ENCODE measurements around the gene FSD1. TPM values are rescaled to one million over a fixed set of nuclear protein-coding genes. Genes with fewer than 3 reads are reported as not detected.

FSD1 gene
- total and polyA plus RNA-seq, 9 of the 15 experiments (the other 6 are each of a cell fraction or from before 2014, with no cell fraction given) = 0.11 to 1.9 (median 0.94) TPM; not detected in 1

DNA sequence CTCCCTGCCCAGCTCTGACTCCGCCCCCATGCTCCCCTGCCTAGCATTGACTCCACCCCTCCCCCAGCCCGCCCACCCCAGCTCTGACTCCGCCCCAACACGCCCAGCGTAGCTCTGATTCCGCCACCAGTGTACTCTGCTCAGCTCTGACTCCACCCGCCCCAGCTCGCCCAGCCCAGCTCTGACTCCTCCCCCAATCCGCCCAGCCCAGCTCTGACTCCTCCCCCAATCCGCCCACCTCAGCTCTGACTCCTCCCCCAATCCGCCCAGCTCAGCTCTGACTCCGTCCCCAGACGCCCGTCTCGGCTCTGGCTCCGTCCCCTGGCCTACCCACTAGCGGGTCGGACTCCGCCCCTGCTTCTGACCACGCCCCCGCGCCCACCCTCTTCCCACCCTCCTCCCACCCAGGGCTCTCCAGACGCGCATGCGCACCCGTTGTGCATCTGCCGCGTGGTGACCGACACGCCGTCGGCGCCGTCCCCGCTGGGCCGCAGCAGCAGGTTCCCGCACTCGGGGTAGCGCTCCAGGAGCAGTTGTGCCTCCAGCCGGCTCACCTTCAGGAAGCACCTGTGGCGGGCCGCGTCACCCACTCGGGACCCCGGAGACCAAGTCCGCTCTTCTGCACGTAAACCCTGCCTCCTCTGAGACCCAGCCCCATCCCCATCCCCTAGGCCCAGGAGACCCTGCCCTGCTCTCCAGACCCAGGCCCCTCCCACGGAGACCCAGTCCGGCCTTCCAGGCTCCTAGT lies 24.0 kb downstream of the FSD1 start (continued):
- TF ChIP-seq, protein P1, sequence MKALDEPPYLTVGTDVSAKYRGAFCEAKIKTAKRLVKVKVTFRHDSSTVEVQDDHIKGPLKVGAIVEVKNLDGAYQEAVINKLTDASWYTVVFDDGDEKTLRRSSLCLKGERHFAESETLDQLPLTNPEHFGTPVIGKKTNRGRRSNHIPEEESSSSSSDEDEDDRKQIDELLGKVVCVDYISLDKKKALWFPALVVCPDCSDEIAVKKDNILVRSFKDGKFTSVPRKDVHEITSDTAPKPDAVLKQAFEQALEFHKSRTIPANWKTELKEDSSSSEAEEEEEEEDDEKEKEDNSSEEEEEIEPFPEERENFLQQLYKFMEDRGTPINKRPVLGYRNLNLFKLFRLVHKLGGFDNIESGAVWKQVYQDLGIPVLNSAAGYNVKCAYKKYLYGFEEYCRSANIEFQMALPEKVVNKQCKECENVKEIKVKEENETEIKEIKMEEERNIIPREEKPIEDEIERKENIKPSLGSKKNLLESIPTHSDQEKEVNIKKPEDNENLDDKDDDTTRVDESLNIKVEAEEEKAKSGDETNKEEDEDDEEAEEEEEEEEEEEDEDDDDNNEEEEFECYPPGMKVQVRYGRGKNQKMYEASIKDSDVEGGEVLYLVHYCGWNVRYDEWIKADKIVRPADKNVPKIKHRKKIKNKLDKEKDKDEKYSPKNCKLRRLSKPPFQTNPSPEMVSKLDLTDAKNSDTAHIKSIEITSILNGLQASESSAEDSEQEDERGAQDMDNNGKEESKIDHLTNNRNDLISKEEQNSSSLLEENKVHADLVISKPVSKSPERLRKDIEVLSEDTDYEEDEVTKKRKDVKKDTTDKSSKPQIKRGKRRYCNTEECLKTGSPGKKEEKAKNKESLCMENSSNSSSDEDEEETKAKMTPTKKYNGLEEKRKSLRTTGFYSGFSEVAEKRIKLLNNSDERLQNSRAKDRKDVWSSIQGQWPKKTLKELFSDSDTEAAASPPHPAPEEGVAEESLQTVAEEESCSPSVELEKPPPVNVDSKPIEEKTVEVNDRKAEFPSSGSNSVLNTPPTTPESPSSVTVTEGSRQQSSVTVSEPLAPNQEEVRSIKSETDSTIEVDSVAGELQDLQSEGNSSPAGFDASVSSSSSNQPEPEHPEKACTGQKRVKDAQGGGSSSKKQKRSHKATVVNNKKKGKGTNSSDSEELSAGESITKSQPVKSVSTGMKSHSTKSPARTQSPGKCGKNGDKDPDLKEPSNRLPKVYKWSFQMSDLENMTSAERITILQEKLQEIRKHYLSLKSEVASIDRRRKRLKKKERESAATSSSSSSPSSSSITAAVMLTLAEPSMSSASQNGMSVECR (CRISPR knock-in tag; IDR thresholded peaks at IDR 0.05) = no peak; the same call in 1 of the 2 replicates
- TF ChIP-seq, protein P2, sequence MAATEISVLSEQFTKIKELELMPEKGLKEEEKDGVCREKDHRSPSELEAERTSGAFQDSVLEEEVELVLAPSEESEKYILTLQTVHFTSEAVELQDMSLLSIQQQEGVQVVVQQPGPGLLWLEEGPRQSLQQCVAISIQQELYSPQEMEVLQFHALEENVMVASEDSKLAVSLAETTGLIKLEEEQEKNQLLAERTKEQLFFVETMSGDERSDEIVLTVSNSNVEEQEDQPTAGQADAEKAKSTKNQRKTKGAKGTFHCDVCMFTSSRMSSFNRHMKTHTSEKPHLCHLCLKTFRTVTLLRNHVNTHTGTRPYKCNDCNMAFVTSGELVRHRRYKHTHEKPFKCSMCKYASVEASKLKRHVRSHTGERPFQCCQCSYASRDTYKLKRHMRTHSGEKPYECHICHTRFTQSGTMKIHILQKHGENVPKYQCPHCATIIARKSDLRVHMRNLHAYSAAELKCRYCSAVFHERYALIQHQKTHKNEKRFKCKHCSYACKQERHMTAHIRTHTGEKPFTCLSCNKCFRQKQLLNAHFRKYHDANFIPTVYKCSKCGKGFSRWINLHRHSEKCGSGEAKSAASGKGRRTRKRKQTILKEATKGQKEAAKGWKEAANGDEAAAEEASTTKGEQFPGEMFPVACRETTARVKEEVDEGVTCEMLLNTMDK (IDR thresholded peaks at IDR 0.05; ENCODE audit: borderline replicate concordance, insufficient read depth, low read depth, low read length, poor library complexity, severe bottlenecking) = peak; percentile 22
- TF ChIP-seq, protein P3, sequence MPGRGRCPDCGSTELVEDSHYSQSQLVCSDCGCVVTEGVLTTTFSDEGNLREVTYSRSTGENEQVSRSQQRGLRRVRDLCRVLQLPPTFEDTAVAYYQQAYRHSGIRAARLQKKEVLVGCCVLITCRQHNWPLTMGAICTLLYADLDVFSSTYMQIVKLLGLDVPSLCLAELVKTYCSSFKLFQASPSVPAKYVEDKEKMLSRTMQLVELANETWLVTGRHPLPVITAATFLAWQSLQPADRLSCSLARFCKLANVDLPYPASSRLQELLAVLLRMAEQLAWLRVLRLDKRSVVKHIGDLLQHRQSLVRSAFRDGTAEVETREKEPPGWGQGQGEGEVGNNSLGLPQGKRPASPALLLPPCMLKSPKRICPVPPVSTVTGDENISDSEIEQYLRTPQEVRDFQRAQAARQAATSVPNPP (IDR thresholded peaks at IDR 0.05; ENCODE audit: borderline replicate concordance, insufficient read depth, insufficient read length) = no peak
- TF ChIP-seq, protein P4, sequence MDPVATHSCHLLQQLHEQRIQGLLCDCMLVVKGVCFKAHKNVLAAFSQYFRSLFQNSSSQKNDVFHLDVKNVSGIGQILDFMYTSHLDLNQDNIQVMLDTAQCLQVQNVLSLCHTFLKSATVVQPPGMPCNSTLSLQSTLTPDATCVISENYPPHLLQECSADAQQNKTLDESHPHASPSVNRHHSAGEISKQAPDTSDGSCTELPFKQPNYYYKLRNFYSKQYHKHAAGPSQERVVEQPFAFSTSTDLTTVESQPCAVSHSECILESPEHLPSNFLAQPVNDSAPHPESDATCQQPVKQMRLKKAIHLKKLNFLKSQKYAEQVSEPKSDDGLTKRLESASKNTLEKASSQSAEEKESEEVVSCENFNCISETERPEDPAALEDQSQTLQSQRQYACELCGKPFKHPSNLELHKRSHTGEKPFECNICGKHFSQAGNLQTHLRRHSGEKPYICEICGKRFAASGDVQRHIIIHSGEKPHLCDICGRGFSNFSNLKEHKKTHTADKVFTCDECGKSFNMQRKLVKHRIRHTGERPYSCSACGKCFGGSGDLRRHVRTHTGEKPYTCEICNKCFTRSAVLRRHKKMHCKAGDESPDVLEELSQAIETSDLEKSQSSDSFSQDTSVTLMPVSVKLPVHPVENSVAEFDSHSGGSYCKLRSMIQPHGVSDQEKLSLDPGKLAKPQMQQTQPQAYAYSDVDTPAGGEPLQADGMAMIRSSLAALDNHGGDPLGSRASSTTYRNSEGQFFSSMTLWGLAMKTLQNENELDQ (CRISPR knock-in tag; IDR thresholded peaks at IDR 0.05; ENCODE audit: borderline replicate concordance) = no peak
- peak; percentile 85 for TF ChIP-seq SAP30 (IDR thresholded peaks at IDR 0.05; ENCODE audit: borderline replicate concordance, insufficient read depth, low read depth, low read length, poor library complexity, severe bottlenecking)
- TF ChIP-seq MCM2 (IDR thresholded peaks at IDR 0.05; ENCODE audit: low read depth) = no peak
- no peak for TF ChIP-seq BCOR (IDR thresholded peaks at IDR 0.05)
- TF ChIP-seq THRAP3 (IDR thresholded peaks at IDR 0.05; ENCODE audit: borderline replicate concordance) = no peak
- 0 out of 2 replicates have a peak, but pooled peaks have one; percentile 36 for TF ChIP-seq TAF7 (tag; IDR thresholded peaks at IDR 0.05)
- peak; percentile 77; the same call in 1 of the 2 replicates for TF ChIP-seq NCOA1 (IDR thresholded peaks at IDR 0.05; ENCODE audit: low read depth)
- TF ChIP-seq EGR1 (conservative IDR thresholded peaks at IDR 0.05) = peak; percentile 87
- TF ChIP-seq, protein P5, sequence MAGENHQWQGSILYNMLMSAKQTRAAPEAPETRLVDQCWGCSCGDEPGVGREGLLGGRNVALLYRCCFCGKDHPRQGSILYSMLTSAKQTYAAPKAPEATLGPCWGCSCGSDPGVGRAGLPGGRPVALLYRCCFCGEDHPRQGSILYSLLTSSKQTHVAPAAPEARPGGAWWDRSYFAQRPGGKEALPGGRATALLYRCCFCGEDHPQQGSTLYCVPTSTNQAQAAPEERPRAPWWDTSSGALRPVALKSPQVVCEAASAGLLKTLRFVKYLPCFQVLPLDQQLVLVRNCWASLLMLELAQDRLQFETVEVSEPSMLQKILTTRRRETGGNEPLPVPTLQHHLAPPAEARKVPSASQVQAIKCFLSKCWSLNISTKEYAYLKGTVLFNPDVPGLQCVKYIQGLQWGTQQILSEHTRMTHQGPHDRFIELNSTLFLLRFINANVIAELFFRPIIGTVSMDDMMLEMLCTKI (IDR thresholded peaks at IDR 0.05; ENCODE audit: partially characterized antibody) = no peak
- TF ChIP-seq CREBBP (IDR thresholded peaks at IDR 0.05; ENCODE audit: low read depth, low read length) = no peak
- peak; percentile 65; the same call in 1 of the 2 replicates for TF ChIP-seq NR2C2 (CRISPR knock-in tag; IDR thresholded peaks at IDR 0.05)
- TF ChIP-seq NR2C2 (tag; IDR thresholded peaks at IDR 0.05) = no peak
